ENCODE data around the gene VSIG10L2.

- TF ChIP-seq CTCF (IDR thresholded peaks at IDR 0.05): no peak
- no peak for TF ChIP-seq POLR2A (IDR thresholded peaks at IDR 0.05)
These were observed 22.2 kb upstream of the VSIG10L2 start for GRCh38 chr11:125923633-125924032.

All from vagina (tissue), 2 donors.